HG03460 (cell line): ENCODE results near the gene LRRC39.

ENCODE experiments used
- ATAC-seq: cut with Tn5 transposase; IDR thresholded peaks from one replicate; pipeline ENCODE4 v1.9.1; 2021; ENCODE audit not compliant: unreplicated experiment

The LRRC39 gene

GRCh38 chr1:100151679-100152078 is 26.4 kb downstream of the LRRC39 start:
- ATAC-seq, result no peak

GRCh38 chr1:100147875-100148274 is 30.2 kb downstream of the LRRC39 start:
- ATAC-seq, result no peak

GRCh38 chr1:100146958-100147357 is 31.1 kb downstream of the LRRC39 start:
- ATAC-seq, result no peak

DNA sequence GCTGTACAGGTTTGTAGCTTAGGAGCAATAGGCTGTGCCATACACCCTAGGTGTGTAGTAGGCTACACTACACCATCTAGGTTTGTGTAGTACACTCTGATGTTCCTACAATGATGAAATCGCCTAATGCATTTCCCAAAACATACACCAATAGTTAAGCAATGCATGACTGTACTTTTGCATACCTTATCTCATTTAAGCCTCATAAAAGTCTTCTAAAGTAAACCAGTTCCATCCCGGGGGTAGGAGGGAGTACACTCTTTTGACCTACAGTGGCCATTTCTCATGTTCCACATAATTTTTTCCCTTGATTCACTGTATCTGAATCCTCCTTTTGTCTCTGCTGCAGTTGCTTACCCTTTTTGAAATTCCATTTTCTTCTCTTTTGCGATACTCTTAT is 32.9 kb downstream of the LRRC39 start:
- ATAC-seq, result no peak

DNA sequence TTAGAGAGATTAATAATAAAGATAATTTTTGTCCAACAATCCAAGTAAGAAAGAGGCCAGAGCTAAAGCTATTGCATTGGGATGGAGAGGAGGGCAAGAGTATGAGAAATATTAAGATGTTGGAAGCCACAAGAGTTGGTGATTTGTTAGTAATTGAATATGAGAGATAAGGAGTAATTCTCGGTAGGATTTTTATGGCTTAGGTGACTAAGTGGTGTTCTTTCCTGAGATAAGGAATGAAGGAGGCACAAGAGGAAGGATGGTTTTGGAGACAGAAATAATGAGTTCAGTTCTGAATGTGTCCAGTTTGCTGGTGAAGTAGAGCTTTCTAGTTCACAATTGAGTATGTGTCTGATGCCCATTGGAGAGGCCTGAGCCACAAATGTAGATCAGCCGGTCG is 35.7 kb downstream of the LRRC39 start:
- ATAC-seq, result no peak

- ATAC-seq, result no peak
Observed at GRCh38 chr1:100141192-100141591, 36.9 kb downstream of the LRRC39 start.

DNA sequence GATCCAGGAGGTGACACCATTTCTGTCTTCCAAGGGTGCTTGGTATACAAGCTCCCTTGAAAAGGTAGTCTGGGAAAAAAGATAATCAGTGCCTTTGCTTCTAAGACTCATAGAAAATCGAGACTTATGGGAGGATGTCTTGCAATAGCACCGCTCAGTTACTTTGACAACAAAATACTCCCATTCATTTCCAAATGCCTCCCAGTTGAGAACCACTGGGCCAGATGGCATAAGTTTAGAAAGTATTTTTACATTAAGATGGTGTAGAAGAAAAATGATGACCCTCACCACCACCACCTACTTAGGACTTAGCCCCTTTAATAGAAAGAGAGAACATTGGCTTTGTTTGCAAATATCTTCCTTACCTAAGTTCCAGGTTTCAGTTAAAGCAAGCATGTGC is 40.5 kb downstream of the LRRC39 start:
- no peak for ATAC-seq

DNA sequence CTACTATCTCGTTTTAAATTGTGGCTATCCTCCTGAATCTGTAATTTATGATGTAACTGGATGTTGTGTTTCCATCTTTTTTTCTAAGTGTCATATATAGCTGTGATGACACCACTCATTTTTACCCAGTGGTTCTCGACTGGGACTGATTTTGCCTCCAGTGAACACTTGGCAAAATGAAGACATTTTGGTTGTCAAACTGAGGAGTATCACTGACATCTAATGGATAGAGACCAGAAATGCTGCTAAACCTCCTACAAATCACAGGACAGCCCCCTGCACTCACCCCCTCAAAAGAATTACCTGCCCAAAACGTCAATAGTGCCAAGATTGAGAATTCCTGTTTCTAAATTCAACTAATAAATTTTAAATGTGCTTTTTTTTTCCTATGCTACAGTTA is 43.2 kb downstream of the LRRC39 start:
- ATAC-seq, result no peak

GRCh38 chr1:100132566-100133477 is 45.2 kb downstream of the LRRC39 start, which contains the start of the genes SASS6 and TRMT13:
SASS6 (minus strand) TSS chr1:100132930; CDS start chr1:100132814, 116 bp downstream.
TRMT13 (plus strand) TSS chr1:100133163; CDS start chr1:100133169, 6 bp downstream.
- ATAC-seq, result peak; percentile 89

DNA sequence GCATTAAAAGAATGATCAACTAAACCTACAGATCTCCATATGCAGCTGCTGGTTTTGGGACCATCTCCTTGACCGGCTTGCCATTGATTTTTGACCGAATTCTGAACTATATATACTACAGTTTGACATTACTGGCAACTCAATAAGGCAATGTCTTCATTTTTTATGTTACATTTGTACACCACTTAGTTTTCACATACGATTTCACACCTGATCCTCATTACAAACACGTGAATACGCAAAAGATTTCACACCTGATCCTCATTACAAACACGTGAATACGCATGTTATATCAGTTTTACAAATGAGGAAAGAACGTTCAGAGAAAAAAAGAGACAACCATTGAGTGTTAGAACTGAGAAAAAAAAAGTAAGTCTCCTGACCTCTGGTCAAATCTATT is 46.4 kb downstream of the LRRC39 start:
- no peak for ATAC-seq

GRCh38 chr1:100130552-100131077 is 47.4 kb downstream of the LRRC39 start:
- no peak for ATAC-seq

DNA sequence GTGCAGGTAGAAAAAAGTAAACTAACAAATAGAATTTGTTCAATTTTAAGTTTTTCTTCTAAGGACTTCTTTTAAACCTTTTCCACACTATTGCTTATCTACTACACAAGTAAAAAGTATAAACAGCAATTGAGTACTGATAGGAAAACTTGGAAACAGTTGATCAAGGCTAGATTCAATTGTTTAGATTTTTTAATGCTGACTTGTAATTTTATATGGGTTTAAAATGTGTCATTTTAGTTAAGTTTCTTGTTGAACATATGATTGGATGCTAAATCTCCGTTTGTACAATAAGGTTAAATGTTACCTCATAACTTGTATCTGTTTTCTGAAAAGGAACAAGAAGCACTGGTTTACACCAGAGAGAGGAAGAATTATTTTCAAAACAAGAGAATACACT is 50.8 kb downstream of the LRRC39 start:
- no peak for ATAC-seq

GRCh38 chr1:100122177-100122576 is 55.9 kb downstream of the LRRC39 start:
- no peak for ATAC-seq

GRCh38 chr1:100115524-100115923 is 62.5 kb downstream of the LRRC39 start:
- ATAC-seq, result no peak

- no peak for ATAC-seq
Observed at GRCh38 chr1:100109554-100110066, 68.4 kb downstream of the LRRC39 start.

GRCh38 chr1:100107696-100108095 is 70.4 kb downstream of the LRRC39 start:
- no peak for ATAC-seq

DNA sequence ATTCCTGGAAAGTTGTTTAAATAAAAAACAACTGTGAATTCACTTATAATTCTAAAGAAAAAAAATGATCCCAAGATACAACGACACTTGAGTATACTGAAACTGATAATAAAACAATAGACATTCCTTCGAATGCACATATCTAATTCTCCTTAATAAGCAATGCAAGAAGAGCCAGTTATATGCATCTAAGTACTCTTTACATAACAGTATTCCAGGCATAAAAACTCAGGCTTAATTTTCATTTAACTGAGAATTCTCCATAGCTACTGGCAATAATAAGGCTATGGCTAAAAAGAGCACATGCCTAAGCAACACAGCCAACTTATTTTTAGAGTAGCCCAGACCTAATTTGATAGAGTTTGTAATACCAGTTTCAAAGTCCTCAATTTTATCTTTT is 76.5 kb downstream of the LRRC39 start:
- no peak for ATAC-seq

DNA sequence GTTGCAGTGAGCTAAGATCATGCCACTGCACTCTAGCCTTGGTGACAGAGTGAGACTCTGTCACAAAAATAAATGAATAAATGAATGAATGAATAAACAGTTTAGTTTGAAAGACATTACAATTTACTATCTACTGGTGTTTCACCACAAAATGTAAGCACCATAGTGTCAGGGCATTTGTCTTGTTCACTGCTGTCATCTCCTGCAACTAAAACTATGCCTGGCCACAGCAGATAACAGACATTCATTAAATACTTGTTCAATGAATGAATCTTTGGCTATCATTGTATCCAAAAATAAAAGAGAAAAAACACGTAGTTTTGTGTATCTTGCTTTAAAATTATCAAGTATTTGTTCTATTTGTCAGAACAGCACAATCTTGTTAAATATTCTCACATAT is 77.9 kb downstream of the LRRC39 start:
- no peak for ATAC-seq
